H9 (cell line): ENCODE results near the gene ST13. TPM values are rescaled to one million over a fixed set of nuclear protein-coding genes. Genes with fewer than 3 reads are reported as not detected.
"Not testable (repeated sequence)": the region's sequence is repeated elsewhere in the genome, so short reads cannot be mapped to it uniquely, and the experiment has no call there.

Source experiments
- DNase-seq: peaks from one replicate; pipeline ENCODE4 v3.0.0-alpha.2; 2017
- H2AFZ ChIP-seq: one replicate; pipeline ENCODE4 v1.6.1; 2013; ENCODE audit warnings: mild to moderate bottlenecking, low read length, control low read depth, moderate library complexity
- H2AK5ac ChIP-seq: 2 replicates; pipeline ENCODE4 v1.6.1; 2013; ENCODE audit warnings: low read length, control low read depth, mixed read lengths; ENCODE audit not compliant: insufficient read length
- H2BK120ac ChIP-seq: one replicate; pipeline ENCODE4 v1.6.1; 2013; ENCODE audit warnings: low read depth, mild to moderate bottlenecking, low read length, control low read depth, inconsistent platforms; ENCODE audit not compliant: poor library complexity, severe bottlenecking
- H2BK12ac ChIP-seq: 2 replicates; pipeline ENCODE4 v1.6.1; 2013; ENCODE audit warnings: low read length, control low read depth, mixed read lengths, low read depth; ENCODE audit not compliant: insufficient read length
- H2BK15ac ChIP-seq: 2 replicates; pipeline ENCODE4 v1.6.1; 2013; ENCODE audit warnings: low read depth, low read length, control low read depth
- H2BK20ac ChIP-seq: one replicate; pipeline ENCODE4 v1.6.1; 2013; ENCODE audit warnings: low read depth, mild to moderate bottlenecking, low read length, control low read depth, inconsistent platforms; ENCODE audit not compliant: poor library complexity, severe bottlenecking
- H2BK5ac ChIP-seq: 2 replicates; pipeline ENCODE4 v1.6.1; 2013; ENCODE audit warnings: low read length, control low read depth, mixed read lengths; ENCODE audit not compliant: insufficient read length
- H3K14ac ChIP-seq: 2 replicates; pipeline ENCODE4 v1.6.1; 2013; ENCODE audit warnings: low read length, control low read depth; ENCODE audit not compliant: insufficient read depth
- H3K18ac ChIP-seq: 2 replicates; pipeline ENCODE4 v1.6.1; 2013; ENCODE audit warnings: low read depth, mild to moderate bottlenecking, mixed read lengths, low read length, control low read depth; ENCODE audit not compliant: insufficient read length
- H3K23ac ChIP-seq: 2 replicates; pipeline ENCODE4 v1.6.1; 2013; ENCODE audit warnings: low read length, control low read depth, mixed read lengths, low read depth; ENCODE audit not compliant: insufficient read length
- H3K23me2 ChIP-seq: 2 replicates; pipeline ENCODE4 v1.6.1; 2013; ENCODE audit warnings: low read depth, mild to moderate bottlenecking, mixed read lengths, low read length, control low read depth; ENCODE audit not compliant: insufficient read length, poor library complexity, severe bottlenecking
- H3K27ac ChIP-seq: 2 replicates; pipeline ENCODE4 v1.5.1; 2013; ENCODE audit warnings: low read length, control low read depth, mixed read lengths, low read depth; ENCODE audit not compliant: insufficient read length
- H3K27me3 ChIP-seq: 2 replicates; pipeline ENCODE4 v1.6.1; 2013; ENCODE audit warnings: low read length, control low read depth, inconsistent platforms; ENCODE audit not compliant: insufficient read depth
- H3K4ac ChIP-seq: 2 replicates; pipeline ENCODE4 v1.6.1; 2013; ENCODE audit warnings: low read depth, mild to moderate bottlenecking, control low read depth, inconsistent platforms, low read length, moderate library complexity
- H3K4me1 ChIP-seq: 2 replicates; pipeline ENCODE4 v1.6.1; 2013; ENCODE audit warnings: low read length, control low read depth, inconsistent platforms; ENCODE audit not compliant: insufficient read depth
- H3K4me2 ChIP-seq: 2 replicates; pipeline ENCODE4 v1.6.1; 2013; ENCODE audit warnings: low read length, control low read depth, mixed read lengths; ENCODE audit not compliant: insufficient read length, insufficient read depth
- H3K56ac ChIP-seq: 2 replicates; pipeline ENCODE4 v1.6.1; 2013; ENCODE audit warnings: low read depth, mild to moderate bottlenecking, mixed read lengths, low read length, control low read depth; ENCODE audit not compliant: insufficient read length
- H3K79me1 ChIP-seq: 2 replicates; pipeline ENCODE4 v1.6.1; 2013; ENCODE audit warnings: low read depth, mild to moderate bottlenecking, moderate library complexity, low read length, control low read depth, inconsistent platforms; ENCODE audit not compliant: insufficient read depth, poor library complexity, severe bottlenecking
- H3K79me2 ChIP-seq: 2 replicates; pipeline ENCODE4 v1.6.1; 2013; ENCODE audit warnings: low read length, control low read depth, inconsistent platforms; ENCODE audit not compliant: insufficient read depth
- H3K9ac ChIP-seq: 2 replicates; pipeline ENCODE4 v1.6.1; 2013; ENCODE audit warnings: low read length, control low read depth, mixed read lengths; ENCODE audit not compliant: insufficient read length; ENCODE audit errors: extremely low read depth
- H3K9me3 ChIP-seq: one replicate; pipeline ENCODE4 v1.6.1; 2013; ENCODE audit warnings: low read depth, low read length, inconsistent platforms; ENCODE audit not compliant: control insufficient read depth
- H3T11ph ChIP-seq: one replicate; pipeline ENCODE4 v1.6.1; 2013; ENCODE audit warnings: mild to moderate bottlenecking, low read length, control low read depth, inconsistent platforms
- H4K20me1 ChIP-seq: one replicate; pipeline ENCODE4 v1.6.1; 2013; ENCODE audit not compliant: control insufficient read depth, insufficient read length, insufficient read depth
- H4K5ac ChIP-seq: 2 replicates; pipeline ENCODE4 v1.6.1; 2013; ENCODE audit warnings: low read depth, mild to moderate bottlenecking, mixed read lengths, low read length, control low read depth; ENCODE audit not compliant: insufficient read length
- H4K8ac ChIP-seq: replicated peaks from 2 replicates; pipeline ENCODE4 v1.6.1; 2013; ENCODE audit warnings: low read length, control low read depth, mixed read lengths, low read depth; ENCODE audit not compliant: insufficient read length
- H4K91ac ChIP-seq: 2 replicates; pipeline ENCODE4 v1.6.1; 2013; ENCODE audit warnings: low read depth, mild to moderate bottlenecking, moderate library complexity, mixed read lengths, low read length, control low read depth; ENCODE audit not compliant: insufficient read length
- H3K27ac Mint-ChIP-seq, 3 experiments: 2 replicates in 2 of 3; 3 replicates in 1 of 3; pipeline ENCODE4 v1.8.0; 2020 to 2021; ENCODE audit warnings: mixed read lengths in 3 of 3, mild to moderate bottlenecking in 1 of 3, moderate library complexity in 1 of 3
- H3K27me3 Mint-ChIP-seq: 2 replicates; pipeline ENCODE4 v1.8.0; 2021; ENCODE audit warnings: low read depth, mild to moderate bottlenecking, moderate library complexity, mixed read lengths
- H3K36me3 Mint-ChIP-seq, 3 experiments: 2 replicates in 2 of 3; 3 replicates in 1 of 3; pipeline ENCODE4 v1.8.0; 2020 to 2021; ENCODE audit warnings: low read depth in 3 of 3, mixed read lengths in 3 of 3; ENCODE audit not compliant: insufficient read depth in 1 of 3
- H3K4me1 Mint-ChIP-seq, 2 experiments: 2 replicates each; pipeline ENCODE4 v1.8.0; 2020; ENCODE audit warnings: mixed read lengths in 2 of 2
- H3K4me3 Mint-ChIP-seq, 2 experiments: 2 replicates in 1 of 2; 3 replicates in 1 of 2; pipeline ENCODE4 v1.8.0; 2020 to 2021; ENCODE audit warnings: mild to moderate bottlenecking in 2 of 2, mixed read lengths in 2 of 2, moderate library complexity in 1 of 2
- H3K9me3 Mint-ChIP-seq, 2 experiments: 2 replicates in 1 of 2; 3 replicates in 1 of 2; pipeline ENCODE4 v1.8.0; 2020; ENCODE audit warnings: mild to moderate bottlenecking in 2 of 2, mixed read lengths in 2 of 2, moderate library complexity in 1 of 2
- CTCF ChIP-seq: fragments of 200-600 bp; sonication (generic); conservative IDR thresholded peaks from 3 replicates; pipeline ENCODE4 v1.8.0; 2021; ENCODE audit warnings: antibody characterized with exemption, mild to moderate bottlenecking
- WGBS: extraction: QIAGEN DNeasy Blood & Tissue Kit; methylation state at CpG from one replicate; pipeline ENCODE4 v1.1.7; 2013; ENCODE audit warnings: missing lambda C conversion rate, low lambda C conversion rate, mixed read lengths; ENCODE audit not compliant: insufficient read length; ENCODE audit errors: extremely low coverage; 5-methylcytosine and 5-hydroxymethylcytosine counted together
- total RNA-seq: library from RNA; stranded (reverse); gene quantifications from 2 replicates; pipeline ENCODE4 v1.2.1, GENCODE V29; 2021

Gene ST13
- total RNA-seq, 1 experiment from 2014 or later, result 353 TPM

GRCh38 chr22:40826984-40827741 lies 29.3 kb downstream of the ST13 start:
- Histone ChIP-seq H3K56ac (no peak overlapping the region), H2BK15ac (no peak overlapping the region), H2BK12ac (no peak overlapping the region), H2AFZ (no peak overlapping the region), H3K27me3 (no peaks in the 10 kb centered on the region), H4K8ac (no peak overlapping the region), H3K23me2 (no peaks in the 10 kb centered on the region), H3K27ac (no peak overlapping the region), H3K18ac (no peak overlapping the region), H3K79me2 (no peaks in the 10 kb centered on the region), H4K20me1 (no peaks in the 10 kb centered on the region), H2BK120ac (no peak overlapping the region), H3K4me2 (no peak overlapping the region), H3K4ac (no peak overlapping the region), H2BK20ac (no peak overlapping the region), H2BK5ac (no peak overlapping the region), H4K91ac (no peak overlapping the region), H4K5ac (no peak overlapping the region), H3K79me1 (no peaks in the 10 kb centered on the region), H3K14ac (no peak overlapping the region), H2AK5ac (no peak overlapping the region), H3K4me1 (no peaks in the 10 kb centered on the region), H3K9me3 (no peaks in the 10 kb centered on the region), H3K9ac (no peak overlapping the region), H3T11ph (no peak overlapping the region), H3K23ac (no peak overlapping the region)
- Mint-ChIP-seq H3K27me3 (no peaks in the 10 kb centered on the region), H3K9me3 (no peaks in the 10 kb centered on the region), H3K4me1 (peaks cover 11 to 18% of the 10 kb centered on the region in 2 experiments), H3K27ac (peak overlapping the region; percentile 85 to 93 (median 91)), H3K4me3 (no peak overlapping the region), H3K36me3 (peaks cover 32 to 61% (median 53%) of the 10 kb centered on the region in 3 experiments; a peak in 6 of 7 replicates)
- DNase-seq, result no peak
- no peak for TF ChIP-seq CTCF
- WGBS, result no CpG with 5 or more reads among the region's 7 CpGs

GRCh38 chr22:40826292-40826691 lies 30.1 kb downstream of the ST13 start:
- not testable (repeated sequence) for H3K56ac ChIP-seq, H3K9me3 Mint-ChIP-seq, H3K4me3 Mint-ChIP-seq, H4K8ac ChIP-seq, DNase-seq, H3T11ph ChIP-seq, H3K27me3 Mint-ChIP-seq, H3K27ac ChIP-seq, H2AFZ ChIP-seq, H3K9ac ChIP-seq, H2AK5ac ChIP-seq, H3K4me1 ChIP-seq, H4K5ac ChIP-seq, H2BK20ac ChIP-seq, H3K9me3 ChIP-seq, H2BK15ac ChIP-seq, H4K91ac ChIP-seq, H3K23me2 ChIP-seq, H2BK12ac ChIP-seq, H2BK5ac ChIP-seq, H2BK120ac ChIP-seq, H3K27me3 ChIP-seq, H3K79me2 ChIP-seq, H3K79me1 ChIP-seq, H3K4me2 ChIP-seq, H4K20me1 ChIP-seq, H3K23ac ChIP-seq, H3K14ac ChIP-seq, H3K4ac ChIP-seq, H3K18ac ChIP-seq
- no CpG with 5 or more reads among the region's 2 CpGs for WGBS
- Mint-ChIP-seq H3K27ac (peak overlapping the region in 2 of 3 experiments; percentile 88 to 93; a peak in 4 of 7 replicates), H3K4me1 (peaks cover 11 to 20% of the 10 kb centered on the region in 2 experiments), H3K36me3 (peaks cover 31 to 53% (median 46%) of the 10 kb centered on the region in 3 experiments; a peak in 6 of 7 replicates)
